ENCODE measurements around the gene CLEC4C. TPM values are rescaled to one million over a fixed set of nuclear protein-coding genes. Genes with fewer than 3 reads are reported as not detected.

The CLEC4C gene
- total and polyA plus RNA-seq, 2 experiments from 2014 or later = not detected

GRCh38 chr12:7729746-7730145 is 17.4 kb downstream of the CLEC4C start:
- Histone ChIP-seq H3K36me3 (no peaks in the 10 kb centered on the region), H3K27me3 (no peaks in the 10 kb centered on the region), H3K4me1 (ENCODE audit: low read depth) (peaks cover 12% of the 10 kb centered on the region), H3K4me3 (no peak overlapping the region), H3K27ac (peak overlapping the region; percentile 80), H3K9me3 (ENCODE audit: low read depth) (no peaks in the 10 kb centered on the region)
- DNase-seq (ENCODE audit: low read depth in 1 of 2, low spot score in 1 of 2) = no peak
- no peak for TF ChIP-seq CTCF (IDR thresholded peaks at IDR 0.05; ENCODE audit: low read depth, low read length)

- no peaks in the 10 kb centered on the region for H3K27me3 ChIP-seq
- H3K27ac ChIP-seq = no peak overlapping the region
- H3K4me3 ChIP-seq = no peak overlapping the region
- DNase-seq (ENCODE audit: low read depth in 1 of 2, low spot score in 1 of 2) = no peak
- H3K4me1 ChIP-seq (ENCODE audit: low read depth) = no peaks in the 10 kb centered on the region
- no peaks in the 10 kb centered on the region for H3K9me3 ChIP-seq (ENCODE audit: low read depth)
- no peak for TF ChIP-seq CTCF (IDR thresholded peaks at IDR 0.05; ENCODE audit: low read depth, low read length)
- no peaks in the 10 kb centered on the region for H3K36me3 ChIP-seq
These were observed 23.2 kb downstream of the CLEC4C start for GRCh38 chr12:7723926-7724325.

- TF ChIP-seq CTCF (IDR thresholded peaks at IDR 0.05; ENCODE audit: low read depth, low read length) = no peak
- H3K27ac ChIP-seq = no peak overlapping the region
These were observed 27.0 kb downstream of the CLEC4C start for GRCh38 chr12:7719946-7720730.

GRCh38 chr12:7716381-7716780 is 30.8 kb downstream of the CLEC4C start:
- Histone ChIP-seq H3K36me3 (no peaks in the 10 kb centered on the region), H3K9me3 (ENCODE audit: low read depth) (no peaks in the 10 kb centered on the region), H3K27me3 (no peaks in the 10 kb centered on the region), H3K4me3 (no peak overlapping the region), H3K27ac (no peak overlapping the region), H3K4me1 (ENCODE audit: low read depth) (peaks cover 8% of the 10 kb centered on the region)
- DNase-seq (ENCODE audit: low read depth in 1 of 2, low spot score in 1 of 2) = peak in 1 of 2 donors; percentile 59
- no peak for TF ChIP-seq CTCF (IDR thresholded peaks at IDR 0.05; ENCODE audit: low read depth, low read length)

More at GRCh38 chr12:7719946-7720730, 27.0 kb downstream of the CLEC4C start:
- Histone ChIP-seq H3K27me3 (no peaks in the 10 kb centered on the region), H3K9me3 (ENCODE audit: low read depth) (no peaks in the 10 kb centered on the region), H3K36me3 (no peaks in the 10 kb centered on the region), H3K4me1 (ENCODE audit: low read depth) (peaks cover 8% of the 10 kb centered on the region), H3K4me3 (no peak overlapping the region)
- no peak for DNase-seq (ENCODE audit: low read depth in 1 of 2, low spot score in 1 of 2)

- no peak overlapping the region for H3K4me3 ChIP-seq
- H3K27me3 ChIP-seq = no peaks in the 10 kb centered on the region
- no peaks in the 10 kb centered on the region for H3K36me3 ChIP-seq
- no peak for DNase-seq (ENCODE audit: low read depth in 1 of 2, low spot score in 1 of 2)
- no peaks in the 10 kb centered on the region for H3K9me3 ChIP-seq (ENCODE audit: low read depth)
- H3K27ac ChIP-seq = no peak overlapping the region
- TF ChIP-seq CTCF (IDR thresholded peaks at IDR 0.05; ENCODE audit: low read depth, low read length) = no peak
- H3K4me1 ChIP-seq (ENCODE audit: low read depth) = peaks cover 10% of the 10 kb centered on the region
These were observed 34.2 kb downstream of the CLEC4C start for GRCh38 chr12:7712841-7713442.
